WERI-Rb-1 (cell line): ENCODE data around the gene WFDC10B.

ENCODE experiments used
- DNase-seq: peaks from one replicate; pipeline ENCODE4 v3.0.0-alpha.2; 2020
- H3K27ac ChIP-seq: fragments of 250-450 bp; sonication (Bioruptor Pico); 2 replicates; pipeline ENCODE4 v1.5.1; 2020; ENCODE audit warnings: mild to moderate bottlenecking, moderate library complexity
- H3K27me3 ChIP-seq: fragments of 250-450 bp; sonication (Bioruptor Pico); 2 replicates; pipeline ENCODE4 v1.5.1; 2021; ENCODE audit warnings: mild to moderate bottlenecking, low read depth, moderate library complexity; ENCODE audit not compliant: insufficient read depth, severe bottlenecking
- H3K36me3 ChIP-seq: fragments of 250-450 bp; sonication (Bioruptor Pico); 2 replicates; pipeline ENCODE4 v1.5.1; 2020; ENCODE audit warnings: mild to moderate bottlenecking, moderate library complexity
- H3K4me3 ChIP-seq: 2 replicates; pipeline ENCODE4 v1.5.1; 2011; ENCODE audit warnings: low read depth, mild to moderate bottlenecking, control low read depth, low read length
- H3K9me3 ChIP-seq: fragments of 250-450 bp; sonication (Bioruptor Pico); 2 replicates; pipeline ENCODE4 v1.5.1; 2021; ENCODE audit warnings: mild to moderate bottlenecking, moderate library complexity; ENCODE audit not compliant: severe bottlenecking
- CTCF ChIP-seq: IDR thresholded peaks from 2 replicates; pipeline ENCODE4 v1.5.1; 2011; ENCODE audit warnings: low read depth, mild to moderate bottlenecking, control low read depth, inconsistent platforms, low read length

Gene WFDC10B

GRCh38 chr20:45704969-45705637 is at the start of gene WFDC10B:
Gene WFDC10B (minus strand): TSS chr20:45705019. CDS start chr20:45685992, 19,027 bp downstream.
- H3K27me3 ChIP-seq = no peaks in the 10 kb centered on the region
- H3K36me3 ChIP-seq = no peaks in the 10 kb centered on the region
- DNase-seq = peak; percentile 68
- TF ChIP-seq CTCF = no peak
- no peak within 1 kb of the TSS; the same call in 1 of the 2 replicates for H3K4me3 ChIP-seq
- H3K27ac ChIP-seq = peak within 1 kb of the TSS; percentile 31; the same call in 1 of the 2 replicates
- H3K9me3 ChIP-seq = no peaks in the 10 kb centered on the region

GRCh38 chr20:45752746-45753145 is 47.9 kb upstream of the WFDC10B start:
- DNase-seq = no peak
- H3K27me3 ChIP-seq = peaks cover 5% of the 10 kb centered on the region
- H3K9me3 ChIP-seq = peaks cover 3% of the 10 kb centered on the region
- H3K36me3 ChIP-seq = no peaks in the 10 kb centered on the region
- no peak for TF ChIP-seq CTCF
- no peak overlapping the region for H3K27ac ChIP-seq
- H3K4me3 ChIP-seq = no peak overlapping the region

- peaks cover 5% of the 10 kb centered on the region for H3K27me3 ChIP-seq
- no peak for TF ChIP-seq CTCF
Measured at GRCh38 chr20:45751721-45752120, 46.9 kb upstream of the WFDC10B start.

GRCh38 chr20:45745015-45745414 is 40.2 kb upstream of the WFDC10B start:
- H3K4me3 ChIP-seq = no peak overlapping the region
- H3K27me3 ChIP-seq = no peaks in the 10 kb centered on the region
- no peaks in the 10 kb centered on the region for H3K36me3 ChIP-seq
- H3K27ac ChIP-seq = no peak overlapping the region
- no peak for TF ChIP-seq CTCF
- H3K9me3 ChIP-seq = no peaks in the 10 kb centered on the region
- no peak for DNase-seq

More at GRCh38 chr20:45751721-45752120, 46.9 kb upstream of the WFDC10B start:
- Histone ChIP-seq H3K36me3 (no peaks in the 10 kb centered on the region), H3K9me3 (peaks cover 3% of the 10 kb centered on the region), H3K27ac (no peak overlapping the region), H3K4me3 (no peak overlapping the region)
- no peak for DNase-seq

- no peak overlapping the region for H3K27ac ChIP-seq
- no peaks in the 10 kb centered on the region for H3K27me3 ChIP-seq
- no peak overlapping the region for H3K4me3 ChIP-seq
- TF ChIP-seq CTCF = no peak
- no peaks in the 10 kb centered on the region for H3K36me3 ChIP-seq
- DNase-seq = no peak
- no peaks in the 10 kb centered on the region for H3K9me3 ChIP-seq
Measured at GRCh38 chr20:45742596-45742995, 37.8 kb upstream of the WFDC10B start.

GRCh38 chr20:45735988-45736387 is 31.2 kb upstream of the WFDC10B start:
- Histone ChIP-seq H3K9me3 (peaks cover 8% of the 10 kb centered on the region), H3K27me3 (no peaks in the 10 kb centered on the region), H3K36me3 (no peaks in the 10 kb centered on the region), H3K27ac (no peak overlapping the region), H3K4me3 (no peak overlapping the region)
- no peak for DNase-seq
- TF ChIP-seq CTCF = no peak
